GM19099 (cell line): Measurements from ENCODE around the gene CRYGA.
"Not testable (repeated sequence)": the region's sequence is repeated elsewhere in the genome, so short reads cannot be mapped to it uniquely, and the experiment has no call there.

Source experiments
- POLR2A ChIP-seq: IDR thresholded peaks from 3 replicates; pipeline ENCODE4 v1.6.1; 2011; ENCODE audit warnings: low read depth; ENCODE audit not compliant: insufficient read length; ENCODE audit errors: extremely low read depth

The CRYGA gene

DNA sequence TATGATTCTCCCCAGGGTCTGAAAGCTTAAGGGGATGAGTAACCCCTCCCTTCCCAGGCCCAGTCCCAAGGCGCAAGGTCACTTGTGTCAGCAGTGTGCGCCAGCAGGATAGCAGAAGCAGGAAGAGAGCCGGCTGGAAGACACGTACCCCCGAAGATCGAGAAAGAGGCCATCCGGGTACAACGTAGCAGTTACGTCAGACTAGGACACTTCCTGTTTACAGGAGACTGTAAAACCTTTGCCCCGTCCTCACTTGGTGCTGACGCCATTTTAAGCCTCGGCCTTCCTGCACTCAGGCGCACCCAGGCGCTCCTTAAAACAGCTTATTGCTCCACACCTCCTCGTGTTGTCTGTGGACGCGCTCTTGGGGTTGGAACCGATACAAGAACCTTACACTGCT, 23.9 kb downstream of the CRYGA start:
- no peak for TF ChIP-seq POLR2A

DNA sequence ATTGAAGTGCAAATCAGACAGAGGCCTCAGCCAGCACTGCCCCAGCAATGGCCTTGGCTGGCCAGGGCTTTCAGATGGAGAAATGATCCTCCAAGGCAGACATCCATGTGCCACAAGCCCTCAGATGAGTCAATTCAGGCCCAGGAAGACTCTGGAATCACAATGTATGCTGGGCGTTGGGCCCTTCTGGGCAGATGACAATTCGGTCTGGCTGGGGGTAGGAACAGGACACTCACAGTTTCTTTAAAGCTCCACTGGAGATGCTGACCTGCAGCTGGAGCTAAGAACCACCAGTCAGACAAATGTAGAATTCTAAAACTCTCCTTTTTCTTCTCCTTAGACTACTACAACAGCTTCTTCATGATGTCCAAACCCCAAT, 26.7 kb downstream of the CRYGA start:
- no peak for TF ChIP-seq POLR2A

DNA sequence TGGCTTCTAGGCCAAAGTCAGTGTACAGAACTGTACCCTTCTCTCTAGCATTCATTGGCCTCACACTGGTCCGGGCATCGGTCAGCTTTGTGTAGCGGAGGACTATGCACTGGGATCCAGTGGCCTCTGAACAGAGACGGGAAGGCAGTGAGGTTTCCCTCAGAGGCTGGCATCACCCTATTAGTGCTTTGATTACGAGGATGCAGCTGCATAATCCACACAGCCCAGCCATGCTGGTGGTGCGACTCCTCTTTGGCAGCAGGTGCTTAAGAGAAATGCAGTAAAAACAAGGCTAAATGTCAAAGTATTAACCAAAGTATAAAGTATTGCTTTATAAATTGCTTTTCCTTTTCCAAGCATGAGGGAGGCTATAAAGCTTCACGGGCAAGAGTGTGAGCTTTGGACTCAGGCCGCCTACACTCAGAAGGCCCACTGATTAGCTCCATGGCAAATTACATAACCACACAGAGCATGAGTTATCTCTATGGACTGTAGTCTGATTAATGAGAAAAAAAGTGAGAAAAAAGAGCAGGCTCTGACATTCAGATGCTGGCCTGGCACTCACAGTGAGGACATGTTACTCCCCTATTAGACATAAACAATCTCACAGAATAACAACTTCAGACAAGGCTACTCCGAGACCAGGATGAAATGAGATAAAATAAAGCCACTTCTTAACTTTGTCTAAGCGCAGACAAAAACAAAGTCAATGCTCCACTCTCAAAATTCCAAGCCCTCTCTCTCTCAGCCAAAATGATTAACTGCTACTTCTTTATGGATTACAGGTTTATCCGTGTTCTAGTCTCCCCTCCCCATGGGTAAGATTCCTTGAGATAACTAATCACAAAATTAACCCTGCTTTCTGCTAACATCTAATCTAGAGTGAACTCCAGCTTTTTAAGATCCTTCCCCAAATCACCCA, 27.3 kb downstream of the CRYGA start:
- no peak for TF ChIP-seq POLR2A

DNA sequence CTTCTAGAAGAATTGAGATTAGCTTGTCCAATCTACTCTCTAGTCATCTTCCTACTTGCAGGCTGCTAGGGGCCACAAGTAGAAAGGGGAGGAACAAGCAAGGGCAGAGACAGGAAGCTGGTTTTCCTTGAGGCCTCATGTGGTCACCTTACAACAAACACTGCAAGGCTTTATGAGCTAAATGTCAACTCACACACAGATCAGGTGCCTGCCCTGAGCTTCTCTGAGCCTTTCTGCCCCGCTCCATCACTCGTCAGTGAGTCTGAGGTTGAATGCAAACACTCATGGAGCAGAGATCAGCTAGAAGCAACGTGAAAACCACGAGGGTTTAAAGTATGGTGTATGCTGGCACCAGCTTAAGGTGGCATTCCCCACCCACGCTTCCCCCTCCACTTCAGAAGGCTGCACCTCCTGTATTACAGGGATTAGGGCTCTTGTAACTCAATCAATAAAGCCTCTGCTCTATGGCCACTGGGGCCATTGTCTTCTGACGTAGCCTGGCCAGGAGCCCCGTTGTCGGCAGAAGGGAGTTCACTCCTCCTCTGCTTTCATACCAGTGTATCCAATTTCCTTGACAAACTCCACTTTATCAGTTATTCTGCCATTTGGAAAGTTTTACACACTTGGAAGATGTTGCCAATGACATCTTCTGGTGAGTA, 28.3 kb downstream of the CRYGA start:
- TF ChIP-seq POLR2A = no peak

DNA sequence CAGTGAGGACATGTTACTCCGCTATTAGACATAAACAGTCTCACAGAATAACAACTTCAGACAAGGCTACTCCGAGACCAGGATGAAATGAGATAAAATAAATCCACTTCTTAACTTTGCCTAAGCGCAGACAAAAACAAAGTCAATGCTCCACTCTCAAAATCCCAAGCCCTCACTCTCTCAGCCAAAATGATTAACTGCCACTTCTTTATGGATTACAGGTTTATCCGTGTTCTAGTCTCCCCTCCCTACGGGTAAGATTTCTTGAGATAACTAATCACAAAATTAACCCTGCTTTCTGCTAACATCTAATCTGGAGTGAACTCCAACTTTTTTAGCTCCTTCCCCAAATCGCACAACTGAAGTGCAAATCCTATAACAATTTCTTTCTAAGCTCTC, 32.7 kb downstream of the CRYGA start:
- no peak for TF ChIP-seq POLR2A

DNA sequence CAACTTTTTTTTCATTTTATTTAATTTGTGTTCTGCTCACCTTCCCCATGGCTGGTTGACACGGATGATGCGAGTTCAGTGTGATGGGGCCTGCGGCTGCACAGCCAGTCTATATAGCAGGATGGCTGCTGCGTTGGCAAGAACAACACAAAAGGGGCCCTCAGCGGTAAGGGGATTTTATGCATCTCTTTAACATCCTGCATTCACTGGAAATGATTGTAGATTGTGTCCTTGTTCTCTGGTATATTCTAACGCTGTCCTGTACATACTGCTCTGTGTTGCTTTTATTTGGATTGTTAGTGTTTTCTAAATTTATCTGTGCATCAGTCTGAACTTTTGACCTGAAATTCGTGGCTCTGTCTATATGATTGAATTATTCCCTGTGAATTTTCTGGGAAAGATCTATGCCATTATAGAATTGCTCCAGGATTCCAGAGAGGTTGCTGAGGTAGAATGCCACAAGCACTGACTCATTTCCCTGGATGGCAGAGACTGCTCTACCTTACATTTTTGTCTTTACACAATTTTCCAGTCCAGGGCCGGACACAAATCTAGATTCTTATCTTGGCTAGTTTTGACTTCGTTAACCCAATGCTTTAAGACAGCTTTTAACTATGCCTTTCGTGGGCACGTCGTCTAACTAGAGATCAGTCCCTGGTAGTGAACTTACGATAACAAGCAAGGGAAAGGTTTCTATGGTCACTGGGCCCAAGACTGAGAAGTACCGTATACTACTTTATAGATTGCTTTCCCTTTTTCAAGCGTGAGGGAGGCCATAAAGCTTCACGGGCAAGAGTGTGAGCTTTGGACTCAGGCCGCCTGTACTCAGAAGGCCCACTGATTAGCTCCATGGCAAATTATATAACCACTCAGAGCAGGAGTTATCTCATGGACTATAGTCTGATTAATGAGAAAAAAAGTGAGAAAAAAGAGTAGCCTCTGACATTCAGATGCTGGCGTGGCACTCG, 33.4 kb downstream of the CRYGA start, which contains the start of gene CRYGC:
TSS of gene CRYGC (minus strand) at position 85 of the 968 bp plus-strand sequence. CDS start at position 49, 36 bp downstream.
- TF ChIP-seq POLR2A = no peak

DNA sequence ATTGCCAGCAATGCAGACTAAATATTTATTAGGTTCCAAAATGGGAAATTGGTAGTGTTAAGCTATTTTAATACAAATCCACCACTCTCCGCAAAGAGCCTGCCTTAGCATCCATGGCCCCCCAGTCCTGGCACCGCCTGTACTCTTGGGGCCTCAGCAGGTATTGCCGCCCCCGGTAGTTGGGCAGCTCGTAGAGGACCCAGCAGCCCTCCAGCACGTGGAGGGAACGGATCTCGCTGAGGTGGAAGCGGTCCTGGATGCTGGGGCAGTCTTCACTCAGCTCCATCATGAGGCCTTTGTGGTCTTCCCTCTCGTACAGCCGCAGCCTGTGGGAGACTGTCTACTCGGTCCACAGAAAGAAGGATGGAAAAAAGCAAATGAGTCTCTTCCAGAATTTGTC, 35.3 kb downstream of the CRYGA start:
- no peak for TF ChIP-seq POLR2A

DNA sequence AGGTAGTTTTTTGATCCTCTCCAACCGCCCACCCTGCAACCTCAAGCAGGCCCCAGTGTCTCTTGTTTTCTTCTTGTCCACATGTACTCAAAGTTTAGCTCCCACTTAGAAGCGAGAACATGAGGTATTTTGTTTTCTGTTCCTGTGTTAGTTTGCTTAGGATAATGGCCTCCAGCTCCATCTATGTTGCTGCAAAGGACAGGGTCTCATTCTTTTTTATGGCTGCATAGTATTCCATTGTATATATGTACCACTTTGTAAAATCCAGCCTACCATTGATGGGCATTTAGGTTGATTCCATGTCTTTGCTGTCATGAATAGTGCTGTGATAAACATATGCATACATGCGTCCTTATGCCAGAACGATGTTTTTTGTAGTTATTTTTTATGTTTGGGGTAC, 36.3 kb downstream of the CRYGA start:
- no peak for TF ChIP-seq POLR2A

DNA sequence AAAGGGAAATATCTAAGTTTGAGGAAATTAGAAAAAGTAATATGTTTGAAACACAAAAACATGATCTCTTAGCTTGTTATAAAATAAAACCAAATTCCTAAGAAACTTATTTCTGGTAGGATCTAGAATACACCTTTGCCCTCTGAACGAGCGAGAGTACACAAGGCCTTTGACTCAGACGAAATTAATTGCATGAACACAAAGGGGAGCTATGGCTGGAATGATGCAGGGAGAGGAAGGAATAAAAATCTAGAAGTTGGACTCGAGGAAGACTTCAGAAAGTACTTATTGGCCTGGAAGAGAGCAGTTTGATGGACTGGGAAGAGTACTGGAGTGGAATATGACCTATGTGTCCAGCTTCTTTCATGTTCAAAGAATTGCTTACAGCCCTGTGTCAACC, 38.1 kb downstream of the CRYGA start:
- no peak for TF ChIP-seq POLR2A

DNA sequence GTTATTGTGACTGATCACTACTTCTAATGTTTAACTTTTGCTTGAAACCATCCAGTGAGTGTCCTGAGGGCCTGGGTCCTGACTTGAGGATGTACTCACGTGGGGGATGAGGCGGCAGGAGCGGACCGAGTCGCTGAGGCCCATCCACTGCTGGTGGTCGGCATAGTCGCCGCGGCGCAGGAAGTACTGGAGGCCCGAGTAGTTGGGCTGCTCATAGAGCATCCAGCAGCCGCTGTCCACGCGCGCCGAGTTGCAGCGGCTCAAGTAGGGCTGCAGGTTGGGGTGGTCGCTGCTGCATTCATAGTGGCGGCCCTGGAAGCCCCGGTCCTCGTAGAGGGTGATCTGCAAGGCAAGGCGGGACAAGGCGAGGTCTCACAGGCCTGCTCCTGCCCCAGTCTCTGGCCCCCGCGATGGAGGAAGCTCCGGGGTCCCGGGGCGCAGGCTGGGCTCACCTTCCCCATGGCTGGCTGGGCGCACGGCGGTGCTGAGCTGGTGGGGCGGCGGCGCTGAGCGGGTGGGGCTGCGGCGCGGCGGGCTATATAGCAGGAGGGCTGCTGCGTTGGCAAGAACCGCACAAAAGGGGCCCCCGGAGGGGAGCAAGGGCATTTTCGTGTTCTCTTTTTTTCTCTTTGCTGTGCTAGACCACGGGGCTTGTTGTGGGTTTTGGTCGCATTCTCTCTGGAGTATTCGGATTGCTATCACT, 39.2 kb downstream of the CRYGA start, which contains the start of gene CRYGD:
TSS of gene CRYGD (minus strand) at position 512 of the 703 bp plus-strand sequence. CDS start at position 461, 51 bp downstream.
- not testable (repeated sequence) for TF ChIP-seq POLR2A

DNA sequence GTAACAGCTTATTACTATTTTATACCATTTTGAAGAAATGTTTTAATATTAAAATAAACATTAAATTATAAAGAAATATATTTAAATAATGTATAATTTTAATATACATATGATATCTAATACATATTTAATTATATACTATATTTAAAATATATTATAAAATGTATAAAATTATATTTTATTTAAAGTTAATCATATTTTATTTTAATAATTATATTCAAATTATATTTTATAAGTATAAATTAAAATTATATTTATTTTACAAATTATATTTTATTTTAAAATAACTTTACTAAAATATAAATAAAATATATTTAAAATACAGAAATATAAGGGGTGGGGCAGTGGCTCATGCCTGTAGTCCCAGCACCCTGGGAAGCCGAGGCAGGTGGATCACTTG, 41.1 kb downstream of the CRYGA start:
- TF ChIP-seq POLR2A = no peak

DNA sequence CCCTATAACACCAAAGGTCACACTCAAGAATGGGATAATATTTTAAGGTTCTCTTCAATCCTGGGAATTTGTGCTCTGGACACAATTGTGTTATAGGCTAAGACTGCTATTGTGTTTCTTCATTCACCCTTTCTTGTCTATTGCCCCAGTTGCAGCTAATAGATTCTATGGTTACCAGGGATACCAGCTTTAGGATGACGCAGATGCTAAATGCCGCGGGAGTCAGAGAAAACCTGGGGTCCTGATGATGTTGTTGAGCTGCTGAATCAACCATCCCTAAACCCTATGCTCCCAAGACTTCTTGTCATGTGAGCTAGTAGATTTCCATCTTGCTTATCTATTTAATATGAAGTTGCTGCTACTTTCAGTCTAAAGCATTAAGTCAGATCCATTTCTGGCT, 44.5 kb downstream of the CRYGA start:
- TF ChIP-seq POLR2A = no peak

DNA sequence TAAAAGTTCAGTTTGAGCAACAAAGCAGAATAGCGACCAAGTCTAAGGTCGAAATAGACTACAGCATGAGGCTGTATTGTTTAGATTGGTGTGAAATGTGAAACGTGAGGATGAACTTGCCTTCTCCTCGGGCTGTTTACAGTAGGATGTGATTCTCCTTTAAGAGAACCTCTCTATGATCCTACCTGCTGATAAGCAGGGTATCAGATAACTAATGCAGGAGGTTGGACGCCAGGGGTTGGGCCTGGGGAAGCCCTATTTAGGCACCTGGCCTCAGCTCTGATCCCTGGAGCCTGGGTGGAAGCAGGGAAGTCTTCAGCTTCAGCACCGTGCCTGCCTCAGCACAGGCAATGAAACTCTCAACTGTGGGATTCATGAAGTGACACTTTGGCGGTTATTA, 50.4 kb downstream of the CRYGA start:
- TF ChIP-seq POLR2A = no peak
